ENCODE results near the gene SMIM10L1.

The SMIM10L1 gene

DNA sequence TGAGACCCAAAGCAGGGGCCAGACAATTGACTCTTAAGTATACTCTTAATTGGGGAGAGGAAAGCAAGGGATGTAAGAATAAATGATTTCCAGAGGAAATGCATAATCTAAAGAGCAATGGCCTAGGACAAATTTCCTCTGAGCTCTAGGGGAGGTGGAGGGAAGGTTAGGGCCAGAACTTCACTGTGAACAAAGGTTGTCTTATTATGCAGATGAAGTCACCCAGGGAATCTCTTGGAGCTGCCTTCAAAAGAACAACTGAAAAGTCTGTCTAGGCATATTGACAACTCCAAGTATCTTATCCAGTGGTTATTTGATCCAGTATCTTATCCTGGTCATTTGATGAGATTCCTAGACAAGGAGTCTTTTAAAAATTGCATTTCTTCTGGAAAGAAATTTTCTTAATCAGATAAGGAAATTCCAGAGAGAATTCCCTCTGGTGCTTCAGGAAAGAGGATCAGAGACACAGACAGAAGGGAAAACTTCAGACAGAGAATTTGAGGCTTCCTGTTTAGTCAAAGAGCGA, 16.5 kb upstream of the SMIM10L1 start:
- Histone ChIP-seq H3K36me3 (ENCODE audit: control insufficient read depth, insufficient read depth, low read length, severe bottlenecking) (no peaks in the 10 kb centered on the region), H3K9me3 (ENCODE audit: control insufficient read depth, low read length) (no peaks in the 10 kb centered on the region), H3K27me3 (replicated peaks; ENCODE audit: control insufficient read depth, insufficient read depth, low read length) (no peaks in the 10 kb centered on the region), H3K4me1 (ENCODE audit: control insufficient read depth, insufficient read depth, low read length) (no peaks in the 10 kb centered on the region), H3K4me3 (ENCODE audit: low read length) (no peak overlapping the region), H3K9ac (ENCODE audit: low read length) (no peak overlapping the region)
- no peak for DNase-seq (ENCODE audit: low read depth)

- H3K27me3 ChIP-seq (replicated peaks; ENCODE audit: control insufficient read depth, insufficient read depth, low read length): no peaks in the 10 kb centered on the region
- H3K9me3 ChIP-seq (ENCODE audit: control insufficient read depth, low read length): no peaks in the 10 kb centered on the region
- no peak overlapping the region for H3K9ac ChIP-seq (ENCODE audit: low read length)
- H3K4me1 ChIP-seq (ENCODE audit: control insufficient read depth, insufficient read depth, low read length): no peaks in the 10 kb centered on the region
- H3K4me3 ChIP-seq (ENCODE audit: low read length): no peak overlapping the region
- H3K36me3 ChIP-seq (ENCODE audit: control insufficient read depth, insufficient read depth, low read length, severe bottlenecking): peaks cover 4% of the 10 kb centered on the region
- DNase-seq (ENCODE audit: low read depth): no peak
Measured at GRCh38 chr12:11158885-11159444, 12.0 kb upstream of the SMIM10L1 start.

- no peak overlapping the region for H3K4me3 ChIP-seq (ENCODE audit: low read length)
- DNase-seq (ENCODE audit: low read depth): peak; percentile 3
- H3K9ac ChIP-seq (ENCODE audit: low read length): no peak overlapping the region
- H3K9me3 ChIP-seq (ENCODE audit: control insufficient read depth, low read length): no peaks in the 10 kb centered on the region
- H3K36me3 ChIP-seq (ENCODE audit: control insufficient read depth, insufficient read depth, low read length, severe bottlenecking): peaks cover 11% of the 10 kb centered on the region
- H3K27me3 ChIP-seq (replicated peaks; ENCODE audit: control insufficient read depth, insufficient read depth, low read length): no peaks in the 10 kb centered on the region
- H3K4me1 ChIP-seq (ENCODE audit: control insufficient read depth, insufficient read depth, low read length): peaks cover 6% of the 10 kb centered on the region
Measured at GRCh38 chr12:11162502-11162901, 8.5 kb upstream of the SMIM10L1 start.

DNA sequence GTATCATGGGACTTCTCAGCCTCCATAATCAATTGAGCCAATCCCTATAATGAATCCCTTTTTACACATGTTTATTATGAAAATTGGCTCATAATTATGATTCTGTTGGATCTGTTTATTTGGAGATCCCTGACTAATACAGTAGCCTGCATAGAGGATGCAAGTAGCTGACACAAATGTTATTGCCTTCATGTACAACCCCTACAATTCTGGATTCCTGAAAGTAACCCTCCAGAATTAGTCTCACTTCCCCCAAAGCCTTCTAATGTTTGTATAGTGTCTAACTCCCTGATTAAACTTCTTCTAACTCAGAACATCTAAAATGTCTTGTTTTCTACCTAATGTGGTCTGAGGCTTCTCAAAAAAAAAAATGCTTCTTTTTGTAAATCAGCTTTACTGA, 6.6 kb upstream of the SMIM10L1 start:
- no peaks in the 10 kb centered on the region for H3K27me3 ChIP-seq (replicated peaks; ENCODE audit: control insufficient read depth, insufficient read depth, low read length)
- H3K4me3 ChIP-seq (ENCODE audit: low read length): no peak overlapping the region
- DNase-seq (ENCODE audit: low read depth): no peak
- H3K9me3 ChIP-seq (ENCODE audit: control insufficient read depth, low read length): no peaks in the 10 kb centered on the region
- H3K36me3 ChIP-seq (ENCODE audit: control insufficient read depth, insufficient read depth, low read length, severe bottlenecking): peaks cover 11% of the 10 kb centered on the region
- H3K4me1 ChIP-seq (ENCODE audit: control insufficient read depth, insufficient read depth, low read length): peaks cover 9% of the 10 kb centered on the region
- no peak overlapping the region for H3K9ac ChIP-seq (ENCODE audit: low read length)

- no peak for DNase-seq (ENCODE audit: low read depth)
- no peaks in the 10 kb centered on the region for H3K27me3 ChIP-seq (replicated peaks; ENCODE audit: control insufficient read depth, insufficient read depth, low read length)
- H3K9me3 ChIP-seq (ENCODE audit: control insufficient read depth, low read length): no peaks in the 10 kb centered on the region
- no peak overlapping the region for H3K9ac ChIP-seq (ENCODE audit: low read length)
- no peak overlapping the region for H3K4me3 ChIP-seq (ENCODE audit: low read length)
- H3K36me3 ChIP-seq (ENCODE audit: control insufficient read depth, insufficient read depth, low read length, severe bottlenecking): peaks cover 7% of the 10 kb centered on the region
- H3K4me1 ChIP-seq (ENCODE audit: control insufficient read depth, insufficient read depth, low read length): peaks cover 21% of the 10 kb centered on the region
Measured at GRCh38 chr12:11166300-11166699, 4.7 kb upstream of the SMIM10L1 start.

- Histone ChIP-seq H3K36me3 (ENCODE audit: control insufficient read depth, insufficient read depth, low read length, severe bottlenecking) (peaks cover 4% of the 10 kb centered on the region), H3K4me3 (ENCODE audit: low read length) (peak overlapping the region; percentile 85), H3K4me1 (ENCODE audit: control insufficient read depth, insufficient read depth, low read length) (peaks cover 33% of the 10 kb centered on the region), H3K9me3 (ENCODE audit: control insufficient read depth, low read length) (no peaks in the 10 kb centered on the region), H3K27me3 (replicated peaks; ENCODE audit: control insufficient read depth, insufficient read depth, low read length) (no peaks in the 10 kb centered on the region), H3K9ac (ENCODE audit: low read length) (peak overlapping the region; percentile 97)
- DNase-seq (ENCODE audit: low read depth): no peak
Measured at GRCh38 chr12:11170810-11171144, 217 bp upstream of the SMIM10L1 start.

DNA sequence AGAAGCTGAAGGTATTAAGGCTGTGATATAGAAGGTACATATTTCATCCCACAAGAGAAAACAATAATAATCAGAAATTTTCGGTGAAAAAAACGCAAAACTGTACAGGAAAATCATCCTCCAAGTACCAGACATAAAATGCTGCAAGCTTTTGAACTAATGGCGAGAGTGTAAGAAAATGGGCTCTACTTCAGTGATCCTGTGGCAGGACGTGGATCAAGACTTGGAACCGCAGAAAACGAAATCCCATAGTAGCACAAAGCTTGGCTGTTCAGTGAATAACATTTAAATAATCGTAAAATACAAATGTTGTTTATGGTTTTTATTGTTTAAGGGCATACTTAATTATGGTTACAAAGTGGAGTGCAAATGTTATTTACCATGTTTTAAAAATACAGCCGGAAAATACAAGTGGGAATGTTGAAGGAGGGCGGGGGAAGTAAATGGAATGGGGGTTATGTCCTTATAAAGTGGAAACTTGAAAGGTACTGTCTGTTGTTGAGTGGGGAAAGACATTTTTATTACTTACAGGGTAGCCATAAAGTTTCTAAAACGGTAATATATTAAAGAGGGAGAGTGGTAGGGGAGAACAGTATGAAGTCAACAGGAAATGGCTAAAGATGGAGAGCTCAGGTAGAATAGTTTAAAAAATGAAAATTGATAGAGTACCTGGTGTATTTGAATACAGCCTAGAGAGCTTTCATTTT, 1.1 kb downstream of the SMIM10L1 start:
- peak; percentile 56 for DNase-seq (ENCODE audit: low read depth)
- Histone ChIP-seq H3K4me1 (ENCODE audit: control insufficient read depth, insufficient read depth, low read length) (peaks cover 29% of the 10 kb centered on the region), H3K9ac (ENCODE audit: low read length) (peak overlapping the region; percentile 97), H3K27me3 (replicated peaks; ENCODE audit: control insufficient read depth, insufficient read depth, low read length) (no peaks in the 10 kb centered on the region), H3K36me3 (ENCODE audit: control insufficient read depth, insufficient read depth, low read length, severe bottlenecking) (no peaks in the 10 kb centered on the region), H3K9me3 (ENCODE audit: control insufficient read depth, low read length) (no peaks in the 10 kb centered on the region), H3K4me3 (ENCODE audit: low read length) (peak overlapping the region; percentile 85)

GRCh38 chr12:11174022-11174421, 3.0 kb downstream of the SMIM10L1 start:
- H3K9me3 ChIP-seq (ENCODE audit: control insufficient read depth, low read length): no peaks in the 10 kb centered on the region
- peak; percentile 47 for DNase-seq (ENCODE audit: low read depth)
- H3K9ac ChIP-seq (ENCODE audit: low read length): no peak overlapping the region
- H3K4me3 ChIP-seq (ENCODE audit: low read length): no peak overlapping the region
- no peaks in the 10 kb centered on the region for H3K36me3 ChIP-seq (ENCODE audit: control insufficient read depth, insufficient read depth, low read length, severe bottlenecking)
- no peaks in the 10 kb centered on the region for H3K27me3 ChIP-seq (replicated peaks; ENCODE audit: control insufficient read depth, insufficient read depth, low read length)
- H3K4me1 ChIP-seq (ENCODE audit: control insufficient read depth, insufficient read depth, low read length): peaks cover 29% of the 10 kb centered on the region

GRCh38 chr12:11178250-11178649, 7.3 kb downstream of the SMIM10L1 start:
- no peaks in the 10 kb centered on the region for H3K9me3 ChIP-seq (ENCODE audit: control insufficient read depth, low read length)
- H3K4me3 ChIP-seq (ENCODE audit: low read length): no peak overlapping the region
- no peak for DNase-seq (ENCODE audit: low read depth)
- no peak overlapping the region for H3K9ac ChIP-seq (ENCODE audit: low read length)
- H3K36me3 ChIP-seq (ENCODE audit: control insufficient read depth, insufficient read depth, low read length, severe bottlenecking): no peaks in the 10 kb centered on the region
- H3K27me3 ChIP-seq (replicated peaks; ENCODE audit: control insufficient read depth, insufficient read depth, low read length): no peaks in the 10 kb centered on the region
- peaks cover 3% of the 10 kb centered on the region for H3K4me1 ChIP-seq (ENCODE audit: control insufficient read depth, insufficient read depth, low read length)

DNA sequence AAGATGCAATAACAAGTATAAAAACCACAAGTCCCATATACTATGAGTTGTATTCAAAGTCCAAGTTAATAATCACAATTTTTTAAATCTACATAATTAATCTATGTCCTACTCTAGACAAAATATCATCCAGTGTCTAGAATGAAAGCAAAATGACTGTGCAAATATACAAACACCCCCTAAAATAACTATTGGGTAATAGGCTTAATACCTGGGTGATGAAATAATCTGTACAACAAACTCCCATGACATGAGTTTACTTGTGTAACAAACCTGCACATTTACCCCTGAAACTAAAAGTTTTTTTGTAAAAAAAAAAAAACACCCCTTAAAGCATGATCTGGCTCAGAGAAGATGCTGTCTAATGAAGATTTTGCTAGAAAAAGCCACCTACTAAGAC, 11.5 kb downstream of the SMIM10L1 start:
- no peaks in the 10 kb centered on the region for H3K4me1 ChIP-seq (ENCODE audit: control insufficient read depth, insufficient read depth, low read length)
- no peak for DNase-seq (ENCODE audit: low read depth)
- H3K4me3 ChIP-seq (ENCODE audit: low read length): no peak overlapping the region
- H3K27me3 ChIP-seq (replicated peaks; ENCODE audit: control insufficient read depth, insufficient read depth, low read length): no peaks in the 10 kb centered on the region
- H3K36me3 ChIP-seq (ENCODE audit: control insufficient read depth, insufficient read depth, low read length, severe bottlenecking): no peaks in the 10 kb centered on the region
- H3K9me3 ChIP-seq (ENCODE audit: control insufficient read depth, low read length): no peaks in the 10 kb centered on the region
- H3K9ac ChIP-seq (ENCODE audit: low read length): no peak overlapping the region

GRCh38 chr12:11183011-11183410, 12.0 kb downstream of the SMIM10L1 start:
- Histone ChIP-seq H3K27me3 (replicated peaks; ENCODE audit: control insufficient read depth, insufficient read depth, low read length) (no peaks in the 10 kb centered on the region), H3K9ac (ENCODE audit: low read length) (no peak overlapping the region), H3K4me3 (ENCODE audit: low read length) (no peak overlapping the region), H3K9me3 (ENCODE audit: control insufficient read depth, low read length) (no peaks in the 10 kb centered on the region), H3K4me1 (ENCODE audit: control insufficient read depth, insufficient read depth, low read length) (no peaks in the 10 kb centered on the region), H3K36me3 (ENCODE audit: control insufficient read depth, insufficient read depth, low read length, severe bottlenecking) (no peaks in the 10 kb centered on the region)
- no peak for DNase-seq (ENCODE audit: low read depth)
